Lung (tissue), 12 donors: ENCODE measurements around the gene THSD7A. TPM values are rescaled to one million over a fixed set of nuclear protein-coding genes. Genes with fewer than 3 reads are reported as not detected.

ENCODE experiments used
- ATAC-seq: fragments of 200-7000 bp; cut with Tn5 transposase; one replicate; pipeline ENCODE4 v1.9.1; 2020; ENCODE audit warnings: moderate number of reproducible peaks; ENCODE audit not compliant: insufficient read depth, low FRiP score
- DNase-seq, 3 donors: peaks; one replicate each; pipeline ENCODE4 v3.0.0-alpha.2; 2013 to 2017
- H3K27ac ChIP-seq, 2 donors: one replicate each; pipeline ENCODE4 v1.5.1; 2013; ENCODE audit warnings: mild to moderate bottlenecking in 2 of 2, moderate library complexity in 2 of 2, control low read depth in 1 of 2, inconsistent platforms in 1 of 2, low read depth in 1 of 2, low read length in 1 of 2
- H3K27me3 ChIP-seq, 3 donors: one replicate each; pipeline ENCODE4 v1.5.1; 2013; ENCODE audit warnings: low read length in 2 of 3; ENCODE audit not compliant: control insufficient read depth in 3 of 3, insufficient read depth in 3 of 3
- H3K36me3 ChIP-seq, 4 donors: one replicate each; pipeline ENCODE4 v1.5.1; 2013; ENCODE audit warnings: low read length in 4 of 4, mild to moderate bottlenecking in 1 of 4, moderate library complexity in 1 of 4; ENCODE audit not compliant: control insufficient read depth in 4 of 4, insufficient read depth in 4 of 4
- H3K4me1 ChIP-seq, 5 donors: one replicate each; pipeline ENCODE4 v1.5.1; 2013; ENCODE audit warnings: low read length in 5 of 5, mild to moderate bottlenecking in 2 of 5, moderate library complexity in 1 of 5; ENCODE audit not compliant: control insufficient read depth in 5 of 5, insufficient read depth in 5 of 5
- H3K4me3 ChIP-seq: one replicate; pipeline ENCODE4 v1.5.1; 2013; ENCODE audit warnings: mild to moderate bottlenecking, control low read depth, moderate library complexity
- H3K9ac ChIP-seq, 2 donors: one replicate each; pipeline ENCODE4 v1.5.1; 2013; ENCODE audit warnings: low read length in 2 of 2, control low read depth in 1 of 2; ENCODE audit not compliant: insufficient read depth in 1 of 2
- H3K9me3 ChIP-seq, 4 donors: one replicate each; pipeline ENCODE4 v1.5.1; 2013; ENCODE audit warnings: low read length in 3 of 4, mild to moderate bottlenecking in 1 of 4, moderate library complexity in 1 of 4; ENCODE audit not compliant: control insufficient read depth in 4 of 4, insufficient read depth in 3 of 4
- CTCF ChIP-seq: IDR thresholded peaks from 2 replicates; pipeline ENCODE4 v1.5.1; 2012; ENCODE audit warnings: mild to moderate bottlenecking; ENCODE audit errors: control extremely low read depth, extremely low read depth
- WGBS, 2 donors: extraction: QIAGEN DNeasy Blood & Tissue Kit; methylation state at CpG; one replicate each; pipeline ENCODE4 v1.1.7; 2013; 5-methylcytosine and 5-hydroxymethylcytosine counted together
- polyA plus RNA-seq, 2 donors: library from polyadenylated mRNA; stranded (reverse); fragments of 200-250 nt; gene quantifications; one replicate each; pipeline ENCODE4 v1.2.1, GENCODE V29; 2013
- total RNA-seq, 2 donors: library from RNA; depleted of rRNA in 1 of 2; stranded (reverse); fragments of >200 nt in 1 of 2; gene quantifications; one replicate each; pipeline ENCODE4 v1.2.1, GENCODE V29; 2014 to 2021
- donor health status: control.
- donor health status: control.
- donor health status: Bipolar disorder and iron deficiency.
- donor health status: healthy.
- donor health status: DM: yes; HTN: yes; CAD: no.

The THSD7A gene
- total and polyA plus RNA-seq, 4 donors = 0.53 to 12.1 (median 4.5) TPM

- Histone ChIP-seq H3K9ac (no peak overlapping the region), H3K4me1 (peaks cover 0 to 2% (median 0%) of the 10 kb centered on the region in 5 donors), H3K27me3 (no peaks in the 10 kb centered on the region), H3K27ac (no peak overlapping the region), H3K36me3 (no peaks in the 10 kb centered on the region), H3K9me3 (no peaks in the 10 kb centered on the region), H3K4me3 (no peak overlapping the region)
- DNase-seq = no peak
- TF ChIP-seq CTCF = no peak
- 84 to 94% methylated on average over 2 of the region's 2 CpGs for WGBS, 2 donors
- ATAC-seq = no peak
These were observed 56.6 kb downstream of the THSD7A start for GRCh38 chr7:11775401-11775800.

- no peaks in the 10 kb centered on the region for H3K4me1 ChIP-seq
- H3K9ac ChIP-seq = no peak overlapping the region
- no peaks in the 10 kb centered on the region for H3K9me3 ChIP-seq
- 80 to 88% methylated on average over 5 of the region's 5 CpGs for WGBS, 2 donors
- TF ChIP-seq CTCF = no peak
- H3K27me3 ChIP-seq = no peaks in the 10 kb centered on the region
- H3K36me3 ChIP-seq = no peaks in the 10 kb centered on the region
- H3K4me3 ChIP-seq = no peak overlapping the region
- no peak for DNase-seq
- no peak for ATAC-seq
- no peak overlapping the region for H3K27ac ChIP-seq
These were observed 63.7 kb downstream of the THSD7A start for GRCh38 chr7:11768263-11768662.

DNA sequence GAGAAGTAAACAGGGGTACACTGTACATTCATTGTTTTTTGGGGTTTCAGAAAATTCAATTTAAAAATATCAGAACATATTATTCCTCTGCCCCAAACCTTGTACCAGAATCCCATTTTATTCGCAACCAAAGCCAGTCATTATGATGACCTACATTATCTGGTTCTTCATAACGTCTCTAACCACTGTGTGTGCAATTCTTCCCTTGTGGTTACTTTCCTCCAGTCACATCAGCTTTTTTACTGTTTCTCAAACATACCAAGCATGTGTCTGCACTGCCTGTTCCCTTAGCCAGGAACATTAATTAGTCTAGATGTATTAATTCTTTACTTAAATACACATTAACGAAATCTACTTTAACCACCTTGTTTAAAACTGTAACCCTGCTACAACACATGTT, 64.8 kb downstream of the THSD7A start:
- no peak overlapping the region for H3K9ac ChIP-seq
- H3K27ac ChIP-seq = no peak overlapping the region
- DNase-seq (no peak), ATAC-seq (no peak)
- 52 to 80% methylated on average over 3 of the region's 3 CpGs for WGBS, 2 donors
- no peaks in the 10 kb centered on the region for H3K27me3 ChIP-seq
- no peaks in the 10 kb centered on the region for H3K9me3 ChIP-seq
- H3K36me3 ChIP-seq = no peaks in the 10 kb centered on the region
- H3K4me1 ChIP-seq = no peaks in the 10 kb centered on the region
- TF ChIP-seq CTCF = no peak
- no peak overlapping the region for H3K4me3 ChIP-seq

DNA sequence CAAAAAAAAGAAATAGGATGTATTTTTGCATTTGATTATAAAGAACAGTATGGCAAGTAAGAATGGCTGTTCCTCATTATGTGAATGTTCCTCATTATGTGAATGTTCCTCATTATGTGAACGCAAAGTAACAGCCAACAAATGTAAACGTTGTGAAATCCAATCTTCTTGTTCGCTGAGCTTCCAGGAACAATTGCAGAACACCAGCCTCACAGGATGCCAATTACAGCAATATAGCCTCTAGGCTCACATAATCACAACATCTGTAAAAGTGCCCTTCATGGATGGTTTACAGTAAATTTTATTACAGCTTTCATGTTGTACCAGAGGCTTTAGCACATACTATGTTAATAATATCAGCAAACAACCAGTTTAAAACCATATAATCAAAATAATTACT, 71.6 kb downstream of the THSD7A start:
- H3K36me3 ChIP-seq = no peaks in the 10 kb centered on the region
- WGBS, 2 donors = 23 to 49% methylated on average over 3 of the region's 3 CpGs
- H3K4me1 ChIP-seq = no peaks in the 10 kb centered on the region
- no peak overlapping the region for H3K27ac ChIP-seq
- H3K27me3 ChIP-seq = no peaks in the 10 kb centered on the region
- no peak overlapping the region for H3K4me3 ChIP-seq
- H3K9ac ChIP-seq = no peak overlapping the region
- DNase-seq (no peak), ATAC-seq (no peak)
- no peaks in the 10 kb centered on the region for H3K9me3 ChIP-seq
- no peak for TF ChIP-seq CTCF
